Neural progenitor cell (in vitro differentiated cells): ENCODE measurements around the gene GTF2IRD1.

Source experiments
- CTCF ChIP-seq: fragments of 200-600 bp; sonication (generic); IDR thresholded peaks from 2 replicates; pipeline ENCODE4 v1.5.1; 2017; ENCODE audit warnings: antibody characterized with exemption, mild to moderate bottlenecking
- EZH2phosphoT487 ChIP-seq: fragments of 200-600 bp; sonication (generic); IDR thresholded peaks from 2 replicates; pipeline ENCODE4 v1.6.1; 2017; ENCODE audit warnings: antibody characterized with exemption

- TF ChIP-seq CTCF: no peak
- no peak for TF ChIP-seq EZH2phosphoT487
Observed at GRCh38 chr7:74410772-74411171, 42.9 kb upstream of the GTF2IRD1 start.
